HG03064 (cell line): Measurements from ENCODE around the gene DOCK4.

Experiments used
- ATAC-seq: cut with Tn5 transposase; IDR thresholded peaks from one replicate; pipeline ENCODE4 v1.9.1; 2021; ENCODE audit warnings: low read depth; ENCODE audit not compliant: unreplicated experiment

Gene DOCK4

DNA sequence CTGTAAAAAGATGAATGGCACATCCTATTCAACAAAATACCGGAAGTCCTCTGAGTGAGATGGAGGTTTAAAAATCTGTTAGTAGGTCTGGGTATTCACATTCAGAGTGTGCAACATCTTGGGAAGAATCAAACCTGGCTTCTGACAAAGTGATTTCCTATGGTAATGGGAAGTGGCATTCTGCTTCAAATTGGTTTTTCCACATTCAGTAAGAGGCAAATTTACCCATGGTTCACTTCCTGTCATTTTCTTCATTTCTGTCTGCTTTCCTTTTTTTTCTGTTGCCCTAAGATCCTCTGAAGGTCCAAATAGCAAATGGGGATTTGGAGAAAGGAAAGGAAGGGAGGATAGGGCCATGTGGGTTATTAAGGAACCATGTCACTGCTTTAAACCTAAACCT is 218.3 kb downstream of the DOCK4 start:
- ATAC-seq, result no peak

- no peak for ATAC-seq
These were observed 218.9 kb downstream of the DOCK4 start for GRCh38 chr7:111987115-111987826.

GRCh38 chr7:111986601-111987000 is 219.6 kb downstream of the DOCK4 start:
- no peak for ATAC-seq

DNA sequence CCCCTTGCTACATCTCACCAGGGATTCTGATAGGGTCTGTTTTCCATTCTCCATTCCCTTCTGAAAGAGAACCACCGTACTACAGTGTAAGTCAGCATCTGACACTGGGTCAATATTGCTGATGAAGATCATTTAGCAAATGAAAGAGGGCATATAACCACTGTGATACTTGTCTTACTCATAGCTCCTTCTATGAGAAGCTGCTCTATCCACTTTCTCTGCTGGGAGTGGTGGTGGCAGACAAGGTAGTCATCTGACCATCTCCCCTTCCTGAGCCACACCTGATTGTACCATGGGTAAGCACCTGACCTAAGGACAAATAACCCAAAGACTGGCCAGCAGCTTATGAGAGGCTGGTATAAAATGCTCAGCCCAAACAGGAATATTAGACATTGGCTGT is 220.4 kb downstream of the DOCK4 start:
- no peak for ATAC-seq

GRCh38 chr7:111982804-111983203 is 223.4 kb downstream of the DOCK4 start:
- ATAC-seq, result no peak

DNA sequence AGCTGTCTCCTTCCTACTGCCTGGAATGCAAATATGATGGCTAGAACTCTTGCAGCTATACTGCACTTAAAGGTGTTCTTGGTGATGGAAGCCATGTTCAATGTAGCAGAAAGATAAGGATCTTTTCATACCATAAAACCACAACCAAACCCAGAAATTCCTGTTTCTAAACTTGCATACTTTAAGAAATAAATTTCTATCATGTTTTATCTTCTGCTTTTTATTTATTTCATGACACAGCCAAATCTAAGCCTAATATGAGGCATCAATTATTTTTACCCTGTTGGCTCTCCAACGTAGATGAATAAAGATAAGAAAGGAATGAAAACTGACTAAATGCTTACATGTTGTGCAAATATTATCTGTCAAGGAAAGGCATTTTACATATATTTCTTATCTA is 224.1 kb downstream of the DOCK4 start:
- no peak for ATAC-seq

GRCh38 chr7:111980725-111981124 is 225.5 kb downstream of the DOCK4 start:
- ATAC-seq, result no peak

- no peak for ATAC-seq
These were observed 230.9 kb downstream of the DOCK4 start for GRCh38 chr7:111975346-111975745.

DNA sequence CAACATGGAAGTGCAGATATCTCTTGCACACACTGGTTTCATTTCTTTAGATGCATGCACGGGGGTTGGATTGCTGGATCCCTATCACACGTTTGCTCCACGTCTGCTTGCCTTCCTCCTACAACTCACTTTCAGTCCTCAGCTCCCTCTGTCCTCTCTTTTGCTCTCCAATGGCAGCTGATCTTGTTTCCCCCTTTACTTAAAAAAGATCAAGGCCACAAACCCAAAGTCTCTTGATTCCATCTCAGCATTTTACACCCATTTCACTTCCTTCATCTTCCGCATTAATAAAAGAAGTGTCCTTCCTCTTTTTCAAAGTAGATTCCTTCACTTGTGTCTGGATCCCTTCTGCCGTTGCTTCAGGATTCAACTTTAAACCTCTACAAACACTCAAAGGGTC is 245.2 kb downstream of the DOCK4 start:
- ATAC-seq, result no peak

- ATAC-seq, result no peak
These were observed 247.3 kb downstream of the DOCK4 start for GRCh38 chr7:111958896-111959295.

GRCh38 chr7:111958431-111958830 is 247.8 kb downstream of the DOCK4 start:
- no peak for ATAC-seq

- ATAC-seq, result no peak
These were observed 250.6 kb downstream of the DOCK4 start for GRCh38 chr7:111955616-111956015.

DNA sequence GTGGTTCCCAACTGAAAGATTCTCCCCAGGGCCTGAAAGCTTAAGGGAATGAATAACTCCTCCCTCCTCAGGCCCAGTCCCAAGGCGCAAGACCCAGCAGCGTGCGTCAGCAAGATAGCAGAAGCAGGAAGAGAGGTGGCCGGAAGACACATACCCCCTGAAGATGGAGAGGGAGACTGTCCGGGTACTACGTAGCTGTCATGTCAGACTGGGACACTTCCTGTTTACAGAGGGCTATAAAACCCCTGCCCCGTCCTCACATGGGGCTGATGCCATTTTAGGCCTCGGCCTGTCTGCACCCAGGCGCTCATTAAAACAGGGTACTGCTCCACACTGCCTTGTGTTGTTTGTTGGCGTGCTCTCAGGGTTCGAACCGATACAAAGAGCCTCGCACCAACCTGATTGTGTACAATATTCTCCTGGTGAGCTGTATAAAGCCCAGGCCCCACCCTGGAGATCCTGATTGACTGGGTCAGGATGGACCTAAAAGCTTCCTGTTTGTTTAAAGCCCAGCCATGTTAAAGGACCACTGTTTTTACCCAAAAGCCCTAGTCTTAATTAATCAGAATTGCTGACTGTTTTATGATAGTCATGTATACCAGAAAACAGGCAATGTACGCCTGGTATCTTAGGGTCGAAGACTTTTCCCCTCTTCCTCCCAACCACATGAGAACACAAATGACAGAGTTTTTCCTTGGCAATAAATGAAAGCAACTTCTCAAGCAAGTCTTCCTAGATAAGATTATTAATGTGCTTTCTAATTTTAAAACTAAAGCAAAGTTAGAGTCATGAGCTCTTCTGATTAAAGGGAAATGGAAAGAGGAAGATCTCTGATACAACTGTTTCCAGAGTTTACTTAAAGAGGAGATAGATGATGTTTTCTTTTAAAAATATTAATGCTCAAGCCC is 251.5 kb downstream of the DOCK4 start:
- no peak for ATAC-seq

GRCh38 chr7:111954056-111954455 is 252.1 kb downstream of the DOCK4 start:
- ATAC-seq, result no peak

DNA sequence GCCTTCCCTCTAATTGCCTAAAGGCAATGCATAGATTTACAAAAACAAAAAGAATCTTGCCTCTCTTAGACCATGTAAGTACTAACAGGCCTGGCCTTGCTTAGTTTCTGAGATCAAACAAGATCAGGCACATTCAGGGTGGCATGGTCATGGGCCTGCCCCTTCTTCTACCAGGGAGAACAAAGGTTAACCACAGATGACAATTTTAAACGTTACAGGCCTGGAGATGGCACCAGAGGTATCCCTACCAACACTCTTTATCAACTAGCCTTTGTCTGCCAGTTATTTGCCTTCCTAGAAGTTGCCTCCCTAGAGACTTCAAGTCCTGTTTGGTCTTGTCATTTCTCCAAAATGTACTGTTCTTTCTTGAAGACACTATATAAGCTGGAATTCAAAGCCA is 252.6 kb downstream of the DOCK4 start:
- ATAC-seq, result peak; percentile 70

GRCh38 chr7:111952783-111953182 is 253.4 kb downstream of the DOCK4 start:
- ATAC-seq, result no peak

DNA sequence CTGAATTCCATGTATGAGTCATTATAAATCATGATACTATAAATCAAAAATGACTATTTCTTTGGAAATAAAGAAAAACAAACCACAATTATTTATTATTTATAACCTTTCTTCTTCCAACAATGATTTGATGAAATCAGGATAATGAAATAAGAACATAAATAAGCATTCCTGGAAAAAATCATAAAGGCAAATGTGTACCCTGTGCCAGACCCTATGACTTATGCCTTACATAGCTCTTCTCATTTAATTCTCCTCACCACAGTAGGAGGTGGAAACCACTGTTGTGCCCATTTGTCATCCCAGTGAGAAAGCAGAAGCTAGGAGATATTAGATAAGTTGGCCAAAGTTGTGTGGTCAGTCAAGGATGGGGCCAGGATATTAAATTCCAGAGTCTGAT is 255.1 kb downstream of the DOCK4 start:
- no peak for ATAC-seq

- no peak for ATAC-seq
These were observed 263.6 kb downstream of the DOCK4 start for GRCh38 chr7:111942450-111943081.

DNA sequence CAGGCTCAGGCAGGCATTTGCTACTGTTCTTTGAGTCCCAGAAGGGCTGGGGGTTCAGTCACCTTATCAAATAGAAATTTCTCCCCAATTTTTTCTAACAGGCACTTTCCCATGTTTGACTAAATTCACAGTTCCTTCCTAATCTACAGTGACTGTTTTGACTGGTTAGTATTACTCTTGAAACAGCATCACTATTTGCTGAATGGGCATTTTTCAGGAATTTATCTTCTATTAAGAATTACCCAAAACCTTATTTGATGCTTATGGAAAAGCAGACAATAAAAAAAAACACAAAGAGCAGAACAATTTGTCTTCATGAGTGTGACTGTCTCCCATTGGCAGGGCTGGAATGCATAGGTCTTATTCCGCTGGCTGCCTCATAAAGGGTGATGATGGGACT is 269.0 kb downstream of the DOCK4 start:
- no peak for ATAC-seq

DNA sequence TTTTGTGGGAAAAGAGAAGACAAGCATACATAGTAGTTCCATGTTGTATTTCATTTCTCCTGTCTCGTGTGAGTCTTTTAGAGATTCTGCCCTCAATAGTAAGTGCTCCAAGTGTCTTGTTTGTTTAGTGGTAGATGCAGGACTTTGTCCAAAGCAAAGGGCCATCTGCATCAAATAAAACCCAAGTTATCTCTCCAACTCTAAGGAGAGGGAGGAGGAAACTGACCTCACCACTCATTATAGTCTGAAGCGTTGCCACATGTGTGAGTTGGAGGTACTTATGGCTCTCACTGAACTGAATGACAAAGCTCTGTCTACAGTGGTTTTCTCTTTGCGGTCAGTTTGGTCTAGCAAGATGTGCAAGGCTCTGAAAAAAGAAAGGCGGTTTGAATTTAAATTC is 272.6 kb downstream of the DOCK4 start:
- ATAC-seq, result no peak

DNA sequence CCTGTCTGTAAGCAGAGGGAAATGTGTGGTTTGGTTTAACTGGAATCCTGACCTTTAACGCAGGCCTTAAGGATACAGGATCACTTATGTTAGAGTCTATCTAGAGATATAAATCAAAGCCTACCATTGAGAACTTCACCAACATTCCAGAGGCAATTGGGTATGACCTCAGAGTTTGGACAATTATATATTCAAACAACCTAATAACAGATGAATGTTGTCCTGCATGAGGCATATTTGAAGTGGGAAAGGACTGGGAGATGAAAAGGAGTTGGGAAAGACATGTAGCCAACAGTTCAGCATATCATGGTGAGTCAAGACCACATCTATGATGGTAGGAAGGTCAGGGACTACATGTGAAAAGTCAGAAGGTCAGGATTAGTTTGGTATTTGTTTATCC is 274.2 kb downstream of the DOCK4 start:
- no peak for ATAC-seq
